ENCODE measurements around the gene CDH4. TPM values are rescaled to one million over a fixed set of nuclear protein-coding genes. Genes with fewer than 3 reads are reported as not detected.

CDH4 gene
- total RNA-seq, 1 donor from 2014 or later, result not detected

DNA sequence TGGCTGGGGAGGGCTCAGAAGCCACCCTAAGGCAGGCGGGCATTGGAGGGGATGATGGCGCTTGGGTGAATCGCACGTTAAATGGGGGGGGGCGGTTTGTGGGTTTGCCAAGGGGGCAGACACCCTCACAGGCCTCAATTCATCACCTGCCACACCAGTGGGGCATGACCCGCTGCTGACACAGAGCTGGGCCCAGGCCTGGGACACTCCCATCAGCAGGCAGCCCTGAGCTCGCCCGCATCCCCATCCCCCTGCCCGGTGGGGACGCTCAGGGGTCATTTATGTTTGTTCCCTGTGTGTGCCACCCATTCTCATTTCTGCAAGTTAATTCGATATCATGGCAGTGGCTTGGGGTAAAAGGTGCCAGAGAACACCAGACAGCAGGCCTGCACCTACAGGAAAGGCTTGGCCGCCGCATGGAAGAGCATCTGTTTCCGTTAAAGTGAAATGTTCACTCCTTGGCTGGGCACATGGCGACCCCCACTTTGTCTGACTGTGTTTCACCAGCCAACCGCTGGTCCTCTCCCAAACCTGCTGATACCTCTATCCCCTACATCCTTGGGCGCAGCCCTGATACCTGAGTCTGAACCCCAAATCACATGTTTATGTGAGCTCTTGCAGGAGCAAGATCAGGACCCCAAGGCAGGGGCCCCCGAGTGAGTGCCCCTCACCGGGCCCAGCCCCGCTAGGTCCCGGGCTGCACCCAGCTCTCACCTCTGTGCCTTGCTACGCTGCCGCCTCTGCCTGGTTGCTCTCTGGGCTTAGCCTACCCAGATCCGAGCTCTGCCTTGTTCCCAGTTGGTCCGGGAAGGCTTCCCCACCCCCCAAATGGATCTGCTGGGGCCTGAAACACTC, 564.8 kb downstream of the CDH4 start:
- no peak overlapping the region for H3K4me3 Mint-ChIP-seq
- H3K9me3 Mint-ChIP-seq, result no peaks in the 10 kb centered on the region
- H3K27ac Mint-ChIP-seq, result no peak overlapping the region
- H3K4me1 Mint-ChIP-seq, result no peaks in the 10 kb centered on the region
- no peaks in the 10 kb centered on the region for H3K36me3 Mint-ChIP-seq (ENCODE audit: low read depth)
- intact Hi-C loops (cut with micrococcal nuclease), result no loop called here
- CTCF ChIA-PET, result no interaction called here
- TF ChIP-seq, protein P1, sequence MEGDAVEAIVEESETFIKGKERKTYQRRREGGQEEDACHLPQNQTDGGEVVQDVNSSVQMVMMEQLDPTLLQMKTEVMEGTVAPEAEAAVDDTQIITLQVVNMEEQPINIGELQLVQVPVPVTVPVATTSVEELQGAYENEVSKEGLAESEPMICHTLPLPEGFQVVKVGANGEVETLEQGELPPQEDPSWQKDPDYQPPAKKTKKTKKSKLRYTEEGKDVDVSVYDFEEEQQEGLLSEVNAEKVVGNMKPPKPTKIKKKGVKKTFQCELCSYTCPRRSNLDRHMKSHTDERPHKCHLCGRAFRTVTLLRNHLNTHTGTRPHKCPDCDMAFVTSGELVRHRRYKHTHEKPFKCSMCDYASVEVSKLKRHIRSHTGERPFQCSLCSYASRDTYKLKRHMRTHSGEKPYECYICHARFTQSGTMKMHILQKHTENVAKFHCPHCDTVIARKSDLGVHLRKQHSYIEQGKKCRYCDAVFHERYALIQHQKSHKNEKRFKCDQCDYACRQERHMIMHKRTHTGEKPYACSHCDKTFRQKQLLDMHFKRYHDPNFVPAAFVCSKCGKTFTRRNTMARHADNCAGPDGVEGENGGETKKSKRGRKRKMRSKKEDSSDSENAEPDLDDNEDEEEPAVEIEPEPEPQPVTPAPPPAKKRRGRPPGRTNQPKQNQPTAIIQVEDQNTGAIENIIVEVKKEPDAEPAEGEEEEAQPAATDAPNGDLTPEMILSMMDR (IDR thresholded peaks at IDR 0.05), result no peak
- DNase-seq (no peak), ATAC-seq (ENCODE audit: low read depth) (no peak)
- no peaks in the 10 kb centered on the region for H3K27me3 Mint-ChIP-seq
- POLR2A ChIA-PET, result no interaction called here

DNA sequence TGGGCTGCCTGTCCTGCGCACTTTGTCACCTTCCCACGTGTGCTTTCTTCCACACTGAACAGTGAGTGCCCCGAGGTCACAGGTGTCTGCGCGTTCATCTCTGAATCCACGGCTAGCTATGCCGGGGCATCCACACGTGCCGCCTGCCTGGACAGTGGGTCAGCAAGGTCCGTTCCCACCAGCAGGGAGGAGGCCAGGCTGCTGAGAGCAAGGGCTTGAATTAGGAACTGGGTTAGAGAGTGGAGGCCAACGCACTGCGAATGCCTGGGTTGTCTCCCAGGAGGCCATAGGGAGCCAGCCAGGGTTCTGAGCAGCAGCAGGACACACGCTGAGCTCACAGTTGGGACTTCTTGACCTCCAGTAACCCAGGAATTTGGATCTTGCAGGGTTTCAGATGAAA, 565.5 kb downstream of the CDH4 start:
- H3K36me3 Mint-ChIP-seq (ENCODE audit: low read depth), result no peaks in the 10 kb centered on the region
- H3K4me3 Mint-ChIP-seq, result no peak overlapping the region
- H3K27ac Mint-ChIP-seq, result no peak overlapping the region
- H3K27me3 Mint-ChIP-seq, result no peaks in the 10 kb centered on the region
- H3K9me3 Mint-ChIP-seq, result no peaks in the 10 kb centered on the region
- intact Hi-C loops (cut with micrococcal nuclease), result no loop called here
- ChIA-PET CTCF (no interaction called here), POLR2A (no interaction called here)
- TF ChIP-seq, protein P1 (IDR thresholded peaks at IDR 0.05), result no peak
- no peaks in the 10 kb centered on the region for H3K4me1 Mint-ChIP-seq
- DNase-seq (no peak), ATAC-seq (ENCODE audit: low read depth) (no peak)

DNA sequence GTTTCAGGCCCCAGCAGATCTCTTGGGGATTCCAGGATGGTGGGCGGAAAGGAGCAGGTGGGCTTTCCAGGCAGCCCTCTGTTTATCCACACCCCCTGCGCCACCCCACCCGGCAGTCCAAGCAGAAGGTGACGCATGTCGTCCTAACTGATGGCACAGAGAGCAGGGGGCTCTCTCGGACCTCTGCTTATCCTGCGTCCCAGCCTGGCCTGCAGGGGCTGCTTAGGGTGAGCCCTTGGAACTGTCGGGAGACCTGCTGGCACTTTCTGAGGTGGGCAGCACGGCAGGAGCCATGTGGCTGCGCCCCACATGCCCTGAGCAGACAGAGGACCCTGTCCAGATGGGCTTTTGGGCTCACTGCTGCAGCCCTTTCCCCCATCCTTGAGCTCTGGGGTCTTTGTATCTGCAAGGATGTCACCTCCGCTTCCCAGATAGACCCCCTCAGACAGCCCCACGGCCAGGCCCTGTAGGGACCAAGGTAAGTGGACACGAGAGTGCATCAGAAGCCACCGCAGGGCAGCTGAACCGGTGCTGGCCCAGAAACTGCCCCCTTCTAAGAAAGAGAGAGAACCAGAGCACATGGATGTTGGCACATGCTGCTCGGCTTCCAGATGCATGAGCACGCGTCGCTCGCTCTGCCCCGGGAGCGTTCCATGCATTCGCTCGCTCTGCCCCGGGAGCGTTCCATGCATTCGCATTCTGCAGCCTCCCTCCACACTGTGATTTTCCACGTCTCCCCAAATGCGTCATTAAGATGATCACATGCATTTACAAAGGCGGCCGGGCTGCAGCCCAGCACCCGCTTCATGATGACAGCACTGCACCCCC, 566.9 kb downstream of the CDH4 start:
- intact Hi-C loops (cut with micrococcal nuclease), result no loop called here
- TF ChIP-seq, protein P1 (IDR thresholded peaks at IDR 0.05), result no peak
- peaks cover 3% of the 10 kb centered on the region for H3K9me3 Mint-ChIP-seq

DNA sequence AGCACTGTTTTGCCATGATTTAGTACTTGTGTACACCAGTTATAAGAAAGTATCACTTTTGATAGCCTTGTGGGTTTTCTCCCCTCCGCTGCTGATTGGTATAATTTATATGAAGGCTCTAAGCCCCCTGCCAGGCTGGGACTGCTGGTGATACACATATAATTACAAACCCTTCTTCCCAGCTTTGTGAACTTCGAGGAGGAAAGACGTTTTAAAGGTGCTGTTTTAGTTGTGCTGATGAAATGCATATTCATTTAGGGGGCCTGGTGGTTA, 567.4 kb downstream of the CDH4 start:
- Mint-ChIP-seq H3K4me3 (no peak overlapping the region), H3K27ac (no peak overlapping the region), H3K9me3 (peaks cover 3% of the 10 kb centered on the region), H3K27me3 (no peaks in the 10 kb centered on the region), H3K36me3 (ENCODE audit: low read depth) (no peaks in the 10 kb centered on the region), H3K4me1 (no peaks in the 10 kb centered on the region)
- DNase-seq (no peak), ATAC-seq (ENCODE audit: low read depth) (no peak)
- ChIA-PET CTCF (no interaction called here), POLR2A (no interaction called here)
- TF ChIP-seq, protein P1 (IDR thresholded peaks at IDR 0.05), result no peak
- intact Hi-C loops (cut with micrococcal nuclease), result no loop called here

More for the DNA sequence above, 566.9 kb downstream of the CDH4 start:
- Mint-ChIP-seq H3K27me3 (no peaks in the 10 kb centered on the region), H3K36me3 (ENCODE audit: low read depth) (no peaks in the 10 kb centered on the region), H3K27ac (no peak overlapping the region), H3K4me1 (no peaks in the 10 kb centered on the region), H3K4me3 (no peak overlapping the region)
- ATAC-seq (ENCODE audit: low read depth) (no peak), DNase-seq (no peak)
- POLR2A ChIA-PET, result no interaction called here
- CTCF ChIA-PET, result no interaction called here

Measured in activated B cell treated with CpG ODN at 0.5 μM for 24 hours (primary cell).